Endometrial microvascular endothelial cells (primary cell): Measurements from ENCODE around the gene CALN1. TPM values are rescaled to one million over a fixed set of nuclear protein-coding genes. Genes with fewer than 3 reads are reported as not detected.
"Not testable (repeated sequence)": the region's sequence is repeated elsewhere in the genome, so short reads cannot be mapped to it uniquely, and the experiment has no call there.

Experiments
- in situ Hi-C: cut with HindIII; loops from 2 replicates; pipeline ENCODE4 v1.10.0; 2017; ENCODE audit warnings: low sequenced_read_pairs, low pct_unique_long_range_greater_than_20kb; ENCODE audit errors: inconsistent ontology term
- total RNA-seq: library from RNA; depleted of rRNA; stranded (reverse); fragments of >200 nt; gene quantifications from one replicate; pipeline ENCODE4 v1.2.3, GENCODE V29; 2015; ENCODE audit errors: inconsistent ontology term

Gene CALN1
- total RNA-seq, 1 donor from 2014 or later, result not detected

- in situ Hi-C loops, result not testable (repeated sequence)
Observed at GRCh38 chr7:71822406-71822805, 589.7 kb downstream of the CALN1 start.

GRCh38 chr7:71817916-71818315 lies 594.2 kb downstream of the CALN1 start:
- in situ Hi-C loops, result no loop called here

GRCh38 chr7:71808115-71808514 lies 604.0 kb downstream of the CALN1 start:
- in situ Hi-C loops, result no loop called here

GRCh38 chr7:71804256-71804655 lies 607.9 kb downstream of the CALN1 start:
- in situ Hi-C loops, result no loop called here

- in situ Hi-C loops, result no loop called here
Observed at GRCh38 chr7:71801976-71802375, 610.2 kb downstream of the CALN1 start.

- in situ Hi-C loops, result no loop called here
Observed at GRCh38 chr7:71800321-71800720, 611.8 kb downstream of the CALN1 start.

- in situ Hi-C loops, result no loop called here
Observed at GRCh38 chr7:71795410-71795809, 616.7 kb downstream of the CALN1 start.

GRCh38 chr7:71793251-71793650 lies 618.9 kb downstream of the CALN1 start:
- in situ Hi-C loops, result no loop called here

- in situ Hi-C loops, result no loop called here
Observed at GRCh38 chr7:71787513-71787912, 624.6 kb downstream of the CALN1 start.

- in situ Hi-C loops, result no loop called here
Observed at GRCh38 chr7:71785216-71785615, 626.9 kb downstream of the CALN1 start.

- in situ Hi-C loops, result no loop called here
Observed at GRCh38 chr7:71784781-71785180, 627.4 kb downstream of the CALN1 start.

- in situ Hi-C loops, result no loop called here
Observed at GRCh38 chr7:71784180-71784579, 628.0 kb downstream of the CALN1 start.

GRCh38 chr7:71783779-71784178 lies 628.4 kb downstream of the CALN1 start:
- in situ Hi-C loops, result no loop called here

GRCh38 chr7:71782051-71782450 lies 630.1 kb downstream of the CALN1 start:
- in situ Hi-C loops, result no loop called here

GRCh38 chr7:71780282-71780681 lies 631.9 kb downstream of the CALN1 start:
- in situ Hi-C loops, result no loop called here

GRCh38 chr7:71777278-71777677 lies 634.9 kb downstream of the CALN1 start:
- in situ Hi-C loops, result no loop called here

GRCh38 chr7:71776726-71777125 lies 635.4 kb downstream of the CALN1 start:
- in situ Hi-C loops, result no loop called here

GRCh38 chr7:71775648-71776047 lies 636.5 kb downstream of the CALN1 start:
- in situ Hi-C loops, result no loop called here

GRCh38 chr7:71772779-71773178 lies 639.4 kb downstream of the CALN1 start:
- in situ Hi-C loops, result no loop called here

GRCh38 chr7:71770269-71770907 lies 641.8 kb downstream of the CALN1 start:
- in situ Hi-C loops, result no loop called here

- in situ Hi-C loops, result no loop called here
Observed at GRCh38 chr7:71769326-71769725, 642.8 kb downstream of the CALN1 start.
